ENCODE results near the gene TMEM97.

Gene TMEM97

GRCh38 chr17:28313841-28314240, 5.2 kb upstream of the TMEM97 start:
- peaks cover 12% of the 10 kb centered on the region for H3K4me1 ChIP-seq (ENCODE audit: insufficient read depth, low read length, severe bottlenecking)
- TF ChIP-seq CTCF (IDR thresholded peaks at IDR 0.05; ENCODE audit: low read length) (no peak), EZH2 (IDR thresholded peaks at IDR 0.05; ENCODE audit: borderline replicate concordance, low read length) (no peak)

GRCh38 chr17:28315846-28316705, 2.9 kb upstream of the TMEM97 start:
- Histone ChIP-seq H3K27ac (ENCODE audit: low read depth, low read length, poor library complexity, severe bottlenecking) (no peak overlapping the region), H3K27me3 (ENCODE audit: insufficient read depth, low read length) (no peaks in the 10 kb centered on the region), H3F3A (ENCODE audit: insufficient read depth, low read length) (0 out of 2 replicates have a peak, but pooled peaks cover 3% of the 10 kb centered on the region), H3K9me3 (ENCODE audit: low read length) (no peaks in the 10 kb centered on the region), H4K20me1 (ENCODE audit: insufficient read depth, low read length) (no peaks in the 10 kb centered on the region), H3K9ac (ENCODE audit: low read length) (no peak overlapping the region), H3K9me2 (ENCODE audit: low read depth, low read length) (no peaks in the 10 kb centered on the region), H3K4me3 (ENCODE audit: low read depth, low read length, poor library complexity, severe bottlenecking) (no peak overlapping the region), H3K4me2 (ENCODE audit: low read length) (no peak overlapping the region), H2AFZ (ENCODE audit: low read length) (no peak overlapping the region), H3K36me3 (ENCODE audit: insufficient read depth, low read length) (peaks cover 11% of the 10 kb centered on the region; the same call in 1 of the 2 replicates), H3K79me2 (ENCODE audit: insufficient read depth, low read length) (peaks cover 20% of the 10 kb centered on the region), H3K4me1 (ENCODE audit: insufficient read depth, low read length, severe bottlenecking) (peaks cover 27% of the 10 kb centered on the region)
- TF ChIP-seq CTCF (IDR thresholded peaks at IDR 0.05; ENCODE audit: low read length) (no peak), EZH2 (IDR thresholded peaks at IDR 0.05; ENCODE audit: borderline replicate concordance, low read length) (no peak)

More at GRCh38 chr17:28313841-28314240, 5.2 kb upstream of the TMEM97 start:
- Histone ChIP-seq H2AFZ (ENCODE audit: low read length) (no peak overlapping the region), H3K9me2 (ENCODE audit: low read depth, low read length) (no peaks in the 10 kb centered on the region), H3F3A (ENCODE audit: insufficient read depth, low read length) (0 out of 2 replicates have a peak, but pooled peaks cover 3% of the 10 kb centered on the region), H3K27ac (ENCODE audit: low read depth, low read length, poor library complexity, severe bottlenecking) (no peak overlapping the region), H4K20me1 (ENCODE audit: insufficient read depth, low read length) (no peaks in the 10 kb centered on the region), H3K4me2 (ENCODE audit: low read length) (no peak overlapping the region), H3K9ac (ENCODE audit: low read length) (no peak overlapping the region), H3K79me2 (ENCODE audit: insufficient read depth, low read length) (no peaks in the 10 kb centered on the region), H3K36me3 (ENCODE audit: insufficient read depth, low read length) (no peaks in the 10 kb centered on the region), H3K27me3 (ENCODE audit: insufficient read depth, low read length) (no peaks in the 10 kb centered on the region), H3K4me3 (ENCODE audit: low read depth, low read length, poor library complexity, severe bottlenecking) (no peak overlapping the region), H3K9me3 (ENCODE audit: low read length) (no peaks in the 10 kb centered on the region)

- Histone ChIP-seq H3K9ac (ENCODE audit: low read length) (peak overlapping the region; percentile 85), H3F3A (ENCODE audit: insufficient read depth, low read length) (no peaks in the 10 kb centered on the region), H4K20me1 (ENCODE audit: insufficient read depth, low read length) (no peaks in the 10 kb centered on the region), H3K4me3 (ENCODE audit: low read depth, low read length, poor library complexity, severe bottlenecking) (peak overlapping the region; percentile 87), H3K4me1 (ENCODE audit: insufficient read depth, low read length, severe bottlenecking) (peaks cover 36% of the 10 kb centered on the region), H3K79me2 (ENCODE audit: insufficient read depth, low read length) (peaks cover 32% of the 10 kb centered on the region), H3K36me3 (ENCODE audit: insufficient read depth, low read length) (peaks cover 16% of the 10 kb centered on the region; the same call in 1 of the 2 replicates), H3K27ac (ENCODE audit: low read depth, low read length, poor library complexity, severe bottlenecking) (no peak overlapping the region), H3K9me2 (ENCODE audit: low read depth, low read length) (no peaks in the 10 kb centered on the region), H3K9me3 (ENCODE audit: low read length) (no peaks in the 10 kb centered on the region), H3K27me3 (ENCODE audit: insufficient read depth, low read length) (no peaks in the 10 kb centered on the region), H3K4me2 (ENCODE audit: low read length) (peak overlapping the region; percentile 86), H2AFZ (ENCODE audit: low read length) (no peak overlapping the region)
- TF ChIP-seq EZH2 (IDR thresholded peaks at IDR 0.05; ENCODE audit: borderline replicate concordance, low read length) (no peak), CTCF (IDR thresholded peaks at IDR 0.05; ENCODE audit: low read length) (no peak)
Measured at GRCh38 chr17:28317099-28317965, 1.7 kb upstream of the TMEM97 start.

All from OCI-LY1 (cell line).